Colonic mucosa (tissue), 4 donors: Measurements from ENCODE around the gene CLCN5. TPM values are rescaled to one million over a fixed set of nuclear protein-coding genes. Genes with fewer than 3 reads are reported as not detected.

Experiments used
- DNase-seq: peaks from one replicate; pipeline ENCODE4 v3.0.0-alpha.2; 2020
- H3K27ac ChIP-seq: fragments of 200-600 bp; one replicate; pipeline ENCODE4 v1.8.0; 2021
- H3K27me3 ChIP-seq: fragments of 200-600 bp; one replicate; pipeline ENCODE4 v1.8.0; 2021
- H3K36me3 ChIP-seq: fragments of 200-600 bp; one replicate; pipeline ENCODE4 v1.8.0; 2021
- H3K4me1 ChIP-seq: fragments of 200-600 bp; one replicate; pipeline ENCODE4 v1.8.0; 2021; ENCODE audit warnings: mild to moderate bottlenecking
- H3K4me3 ChIP-seq: fragments of 200-600 bp; one replicate; pipeline ENCODE4 v1.8.0; 2021
- H3K9ac ChIP-seq, 2 donors: one replicate each; pipeline ENCODE4 v1.7.0; 2013; ENCODE audit warnings: control low read depth in 2 of 2, low read depth in 2 of 2, low read length in 2 of 2
- H3K9me3 ChIP-seq: fragments of 200-600 bp; one replicate; pipeline ENCODE4 v1.8.0; 2021
- CTCF ChIP-seq: fragments of 200-600 bp; IDR thresholded peaks from one replicate; pipeline ENCODE4 v1.8.0; 2022; ENCODE audit warnings: antibody characterized with exemption, mild to moderate bottlenecking
- intact Hi-C: fragments of 100-400 bp; cut with DNase I; formaldehyde crosslinking; loops from one replicate; pipeline ENCODE4 v1.14.1; 2022
- total RNA-seq, 2 donors: library from RNA; stranded (reverse); fragmentation: NEBNext Ultra II Directional in 1 of 2; extraction: Animal tissue kit (Norgen Biotek cat#: 25700) in 1 of 2; gene quantifications; one replicate each; pipeline ENCODE4 v1.2.1, GENCODE V29; 2021
- donor health status: healthy.
- donor health status: DM: no; HTN: no; CAD: no.
- donor health status: DM: no; HTN: no; CAD: no.

The CLCN5 gene
- total RNA-seq, 2 donors from 2014 or later, result 9.7 to 10.0 TPM

GRCh38 chrX:50075630-50076339 is 153.4 kb downstream of the CLCN5 start:
- no peaks in the 10 kb centered on the region for H3K36me3 ChIP-seq
- no peak overlapping the region for H3K4me3 ChIP-seq
- no peak for TF ChIP-seq CTCF
- H3K27me3 ChIP-seq, result no peaks in the 10 kb centered on the region
- no peaks in the 10 kb centered on the region for H3K4me1 ChIP-seq
- DNase-seq, result no peak
- no peak overlapping the region for H3K27ac ChIP-seq
- H3K9me3 ChIP-seq, result no peaks in the 10 kb centered on the region
- no peak overlapping the region for H3K9ac ChIP-seq
- intact Hi-C loops, result no loop called here

DNA sequence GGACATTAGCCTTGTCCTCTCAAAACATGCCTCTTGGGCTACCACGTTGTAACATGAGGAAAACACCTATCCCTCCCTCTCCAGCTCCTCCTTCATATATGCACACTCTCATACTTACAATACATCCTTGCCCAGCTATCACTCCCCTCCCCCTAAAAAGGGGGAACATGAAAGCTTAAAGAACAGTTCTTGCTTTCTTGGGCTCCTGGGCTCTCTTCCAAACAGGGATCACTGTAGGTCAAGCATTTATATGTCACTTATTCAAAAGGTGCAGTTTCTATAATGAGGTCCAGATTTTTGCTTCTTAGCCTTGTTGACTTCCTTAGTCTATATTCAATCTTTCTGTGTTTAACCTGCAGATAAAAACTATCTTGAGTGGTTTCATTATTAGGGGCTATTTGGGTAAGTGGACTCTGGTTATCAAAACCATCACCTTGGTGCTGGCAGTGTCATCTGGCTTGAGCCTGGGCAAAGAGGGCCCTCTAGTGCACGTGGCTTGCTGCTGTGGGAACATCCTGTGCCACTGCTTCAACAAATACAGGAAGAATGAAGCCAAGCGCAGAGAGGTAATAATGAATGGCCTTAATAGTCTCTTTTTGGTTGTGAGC is 159.0 kb downstream of the CLCN5 start:
- H3K4me3 ChIP-seq, result no peak overlapping the region
- intact Hi-C loops, result no loop called here
- DNase-seq, result peak; percentile 36
- no peaks in the 10 kb centered on the region for H3K36me3 ChIP-seq
- peak; percentile 32 for TF ChIP-seq CTCF
- no peak overlapping the region for H3K27ac ChIP-seq
- H3K9ac ChIP-seq, result no peak overlapping the region
- H3K27me3 ChIP-seq, result no peaks in the 10 kb centered on the region
- no peaks in the 10 kb centered on the region for H3K4me1 ChIP-seq
- no peaks in the 10 kb centered on the region for H3K9me3 ChIP-seq

DNA sequence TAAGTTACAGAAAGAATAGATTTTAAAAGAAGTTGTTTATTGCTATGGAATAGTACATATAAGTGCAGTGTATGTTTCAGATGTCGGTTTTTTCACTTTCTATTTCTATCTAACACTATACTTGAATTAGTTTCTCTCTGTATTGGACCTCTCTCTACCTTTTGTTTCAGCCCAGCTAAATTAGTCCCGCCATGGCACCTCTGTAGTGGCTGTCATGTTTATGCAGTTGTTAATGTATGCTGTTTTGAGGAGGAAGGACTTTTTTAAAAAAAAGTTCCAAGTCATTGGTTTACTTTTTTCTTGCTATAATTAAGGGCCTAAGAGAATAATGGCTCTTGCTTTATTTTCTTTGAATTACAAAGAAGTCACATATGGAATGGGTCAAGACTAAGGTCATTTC is 160.3 kb downstream of the CLCN5 start:
- Histone ChIP-seq H3K4me3 (no peak overlapping the region), H3K9me3 (no peaks in the 10 kb centered on the region), H3K4me1 (no peaks in the 10 kb centered on the region), H3K27me3 (no peaks in the 10 kb centered on the region), H3K27ac (no peak overlapping the region), H3K9ac (no peak overlapping the region), H3K36me3 (no peaks in the 10 kb centered on the region)
- no peak for DNase-seq
- no peak for TF ChIP-seq CTCF
- intact Hi-C loops, result no loop called here

DNA sequence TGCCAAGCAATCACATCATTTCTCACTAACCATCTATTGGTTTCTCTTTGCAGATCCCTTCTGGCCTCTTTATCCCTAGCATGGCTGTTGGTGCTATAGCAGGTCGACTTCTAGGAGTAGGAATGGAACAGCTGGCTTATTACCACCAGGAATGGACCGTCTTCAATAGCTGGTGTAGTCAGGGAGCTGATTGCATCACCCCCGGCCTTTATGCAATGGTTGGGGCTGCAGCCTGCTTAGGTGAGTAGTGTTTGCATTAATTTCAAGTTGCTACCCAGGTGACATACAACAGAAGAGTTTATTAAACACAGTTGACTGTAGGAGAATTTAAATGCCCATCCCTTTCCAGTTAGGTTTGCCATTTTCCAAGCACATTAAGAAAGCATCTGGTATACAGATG is 166.2 kb downstream of the CLCN5 start:
- no peaks in the 10 kb centered on the region for H3K4me1 ChIP-seq
- H3K27me3 ChIP-seq, result no peaks in the 10 kb centered on the region
- no peaks in the 10 kb centered on the region for H3K9me3 ChIP-seq
- no peak overlapping the region for H3K4me3 ChIP-seq
- intact Hi-C loops, result no loop called here
- no peak overlapping the region for H3K27ac ChIP-seq
- H3K9ac ChIP-seq, result no peak overlapping the region
- no peak for DNase-seq
- H3K36me3 ChIP-seq, result no peaks in the 10 kb centered on the region
- no peak for TF ChIP-seq CTCF

- Histone ChIP-seq H3K9me3 (no peaks in the 10 kb centered on the region), H3K27me3 (no peaks in the 10 kb centered on the region), H3K4me1 (no peaks in the 10 kb centered on the region), H3K27ac (no peak overlapping the region), H3K9ac (no peak overlapping the region), H3K36me3 (no peaks in the 10 kb centered on the region), H3K4me3 (no peak overlapping the region)
- intact Hi-C loops, result loop anchor here (10.0 kb wide), 2 partner anchors 179 to 351 kb away; no protein-coding TSS in a partner anchor
- no peak for DNase-seq
- TF ChIP-seq CTCF, result no peak
Measured at GRCh38 chrX:50093625-50094024, 171.2 kb downstream of the CLCN5 start.
